HFF-Myc (cell line): ENCODE results near the gene KCNQ1.
A peak's percentile ranks its signal among the peaks of the same experiment; 100 is the strongest.

Experiments used
- DNase-seq: peaks from one replicate; pipeline ENCODE4 v3.0.0-alpha.2; 2011; ENCODE audit warnings: low read depth; ENCODE audit errors: extremely low read depth
- H3K4me3 ChIP-seq: replicated peaks from 2 replicates; pipeline ENCODE4 v1.5.1; 2011; ENCODE audit warnings: low read depth, mild to moderate bottlenecking, control low read depth, low read length
- TF ChIP-seq, protein P1 (sequence below): IDR thresholded peaks from 2 replicates; pipeline ENCODE4 v1.5.1; 2012; ENCODE audit warnings: mild to moderate bottlenecking, low read depth, low read length, control low read depth; ENCODE audit errors: missing control alignments

The KCNQ1 gene

GRCh38 chr11:2444821-2445745, at the start of gene KCNQ1:
Gene KCNQ1 (plus strand): TSS chr11:2445008. CDS start chr11:2445099, 91 bp downstream.
- no peak within 1 kb of the TSS for H3K4me3 ChIP-seq
- DNase-seq: no peak
- TF ChIP-seq, protein P1, sequence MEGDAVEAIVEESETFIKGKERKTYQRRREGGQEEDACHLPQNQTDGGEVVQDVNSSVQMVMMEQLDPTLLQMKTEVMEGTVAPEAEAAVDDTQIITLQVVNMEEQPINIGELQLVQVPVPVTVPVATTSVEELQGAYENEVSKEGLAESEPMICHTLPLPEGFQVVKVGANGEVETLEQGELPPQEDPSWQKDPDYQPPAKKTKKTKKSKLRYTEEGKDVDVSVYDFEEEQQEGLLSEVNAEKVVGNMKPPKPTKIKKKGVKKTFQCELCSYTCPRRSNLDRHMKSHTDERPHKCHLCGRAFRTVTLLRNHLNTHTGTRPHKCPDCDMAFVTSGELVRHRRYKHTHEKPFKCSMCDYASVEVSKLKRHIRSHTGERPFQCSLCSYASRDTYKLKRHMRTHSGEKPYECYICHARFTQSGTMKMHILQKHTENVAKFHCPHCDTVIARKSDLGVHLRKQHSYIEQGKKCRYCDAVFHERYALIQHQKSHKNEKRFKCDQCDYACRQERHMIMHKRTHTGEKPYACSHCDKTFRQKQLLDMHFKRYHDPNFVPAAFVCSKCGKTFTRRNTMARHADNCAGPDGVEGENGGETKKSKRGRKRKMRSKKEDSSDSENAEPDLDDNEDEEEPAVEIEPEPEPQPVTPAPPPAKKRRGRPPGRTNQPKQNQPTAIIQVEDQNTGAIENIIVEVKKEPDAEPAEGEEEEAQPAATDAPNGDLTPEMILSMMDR: no peak

DNA sequence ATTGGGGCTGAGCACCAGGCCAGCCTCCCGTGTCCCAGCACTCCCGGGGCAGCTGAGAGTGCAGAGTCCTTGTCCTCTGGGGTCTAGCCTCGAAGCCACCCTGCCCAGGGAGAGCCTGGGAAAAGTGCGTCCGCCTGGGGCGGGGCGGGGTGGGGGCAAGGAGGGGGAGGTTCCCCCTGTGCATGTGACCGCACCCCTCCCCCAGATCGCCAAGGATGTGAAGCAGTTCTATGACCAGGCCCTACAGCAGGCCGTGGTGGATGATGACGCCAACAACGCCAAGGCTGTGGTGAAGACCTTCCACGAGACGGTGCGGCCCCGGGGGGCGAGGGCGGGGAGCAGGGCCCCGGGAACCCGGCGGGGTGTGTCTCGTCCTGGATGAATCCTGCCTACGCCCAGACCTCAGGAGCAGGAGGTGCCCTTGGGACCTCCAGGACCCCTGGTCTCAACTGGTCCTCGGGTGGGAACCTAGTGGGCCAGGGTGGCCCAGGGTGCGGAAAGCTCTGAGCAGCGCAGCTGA, 49.5 kb upstream of the KCNQ1 start:
- no peak for DNase-seq
- TF ChIP-seq, protein P1: no peak
- H3K4me3 ChIP-seq: no peak overlapping the region

DNA sequence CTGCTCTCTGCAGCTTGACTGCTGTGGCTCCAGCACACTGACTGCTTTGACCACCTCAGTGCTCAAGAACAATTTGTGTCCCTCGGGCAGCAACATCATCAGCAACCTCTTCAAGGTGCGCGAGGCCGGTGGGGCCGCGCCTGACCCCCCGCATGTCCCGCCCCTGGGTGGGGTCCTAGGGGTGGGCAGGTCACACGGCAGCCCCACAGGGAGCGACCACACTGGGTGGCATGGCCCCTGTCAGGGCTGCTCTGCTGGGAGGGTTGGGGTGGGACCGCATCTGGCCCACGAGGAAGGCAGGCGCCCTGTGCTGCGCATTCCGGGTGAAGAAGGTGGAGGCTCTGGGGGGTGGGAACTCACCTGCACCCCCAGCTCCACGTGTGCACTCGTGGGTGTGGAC, 49.0 kb upstream of the KCNQ1 start:
- no peak overlapping the region for H3K4me3 ChIP-seq
- DNase-seq: no peak
- TF ChIP-seq, protein P1: no peak

DNA sequence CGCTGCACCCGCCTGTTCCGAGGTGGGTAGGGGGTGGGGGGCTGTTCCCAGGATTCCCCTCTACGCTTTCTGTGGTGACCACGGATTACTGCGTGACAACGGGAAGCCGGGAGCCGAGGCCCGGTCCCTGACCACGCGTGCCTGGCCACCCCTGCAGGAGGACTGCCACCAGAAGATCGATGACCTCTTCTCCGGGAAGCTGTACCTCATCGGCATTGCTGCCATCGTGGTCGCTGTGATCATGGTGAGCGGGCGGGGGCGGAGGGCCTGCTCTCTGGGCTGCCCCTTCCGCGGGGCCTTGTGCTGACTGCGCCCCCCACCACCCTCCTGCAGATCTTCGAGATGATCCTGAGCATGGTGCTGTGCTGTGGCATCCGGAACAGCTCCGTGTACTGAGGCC, 48.3 kb upstream of the KCNQ1 start:
- no peak for DNase-seq
- H3K4me3 ChIP-seq: no peak overlapping the region
- TF ChIP-seq, protein P1: no peak

DNA sequence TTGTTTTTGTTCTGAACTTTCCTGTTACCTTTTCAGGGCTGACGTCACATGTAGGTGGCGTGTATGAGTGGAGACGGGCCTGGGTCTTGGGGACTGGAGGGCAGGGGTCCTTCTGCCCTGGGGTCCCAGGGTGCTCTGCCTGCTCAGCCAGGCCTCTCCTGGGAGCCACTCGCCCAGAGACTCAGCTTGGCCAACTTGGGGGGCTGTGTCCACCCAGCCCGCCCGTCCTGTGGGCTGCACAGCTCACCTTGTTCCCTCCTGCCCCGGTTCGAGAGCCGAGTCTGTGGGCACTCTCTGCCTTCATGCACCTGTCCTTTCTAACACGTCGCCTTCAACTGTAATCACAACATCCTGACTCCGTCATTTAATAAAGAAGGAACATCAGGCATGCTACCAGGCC, 47.8 kb upstream of the KCNQ1 start:
- TF ChIP-seq, protein P1: no peak
- DNase-seq: no peak
- no peak overlapping the region for H3K4me3 ChIP-seq

- TF ChIP-seq, protein P1: peak; percentile 10
Observed at GRCh38 chr11:2398664-2399355, 46.0 kb upstream of the KCNQ1 start.

More at GRCh38 chr11:2398664-2399355, 46.0 kb upstream of the KCNQ1 start:
- H3K4me3 ChIP-seq: peak overlapping the region; percentile 99
- DNase-seq: no peak
